Endothelial cell of umbilical vein (primary cell): Measurements from ENCODE around the gene EPHX1. TPM values are rescaled to one million over a fixed set of nuclear protein-coding genes. Genes with fewer than 3 reads are reported as not detected.

ENCODE experiments used
- BruUV-seq: library from RNA; stranded (reverse); fragments of 400-500 nt; replicated peaks from 2 replicates; lab custom pipeline; 2021; lab: Mats Ljungman, UMichigan
- CTCF ChIA-PET: fragments of 300-600, 350-600 bp; sonication (Branson Sonifier 250); formaldehyde crosslinking; loops from one replicate; lab custom pipeline; 2021; ENCODE audit warnings: antibody characterized with exemption, inconsistent platforms; lab: Charles Lee
- POLR2A ChIA-PET: fragments of 300-600, 350-600 bp; sonication (Branson Sonifier 250); formaldehyde crosslinking; loops from one replicate; lab custom pipeline; 2021; ENCODE audit warnings: antibody characterized with exemption, inconsistent platforms; lab: Charles Lee
- DNase-seq: peaks from one replicate; pipeline ENCODE4 v3.0.0-alpha.2; 2011; ENCODE audit warnings: low read depth, low spot score
- FAIRE-seq: peaks from 2 replicates; lab custom pipeline; 2011; peaks lifted over from hg19 to GRCh38; lab: Jason Lieb, UNC
- H2AFZ ChIP-seq: 2 replicates; pipeline ENCODE4 v1.6.0; 2012; ENCODE audit warnings: low read depth, low read length, control low read depth, inconsistent platforms
- H3K27ac ChIP-seq: 2 replicates; pipeline ENCODE4 v1.5.1; 2011; ENCODE audit warnings: low read depth, mild to moderate bottlenecking, control low read depth, low read length, moderate library complexity; ENCODE audit not compliant: insufficient read depth
- H3K27me3 ChIP-seq, 2 experiments: 2 replicates each; pipeline versions ENCODE4 v1.6.0 to v1.6.1; 2011; ENCODE audit warnings: low read length in 2 of 2, mixed read lengths in 1 of 2; ENCODE audit not compliant: control insufficient read depth in 2 of 2, insufficient read depth in 2 of 2
- H3K36me3 ChIP-seq, 2 experiments: 2 replicates in 1 of 2; 3 replicates in 1 of 2; pipeline ENCODE4 v1.5.1; 2011; ENCODE audit warnings: low read length in 2 of 2, mild to moderate bottlenecking in 1 of 2, moderate library complexity in 1 of 2; ENCODE audit not compliant: control insufficient read depth in 2 of 2, insufficient read depth in 2 of 2; ENCODE audit errors: extremely low read depth in 1 of 2
- H3K4me1 ChIP-seq: 3 replicates; pipeline ENCODE4 v1.5.1; 2011; ENCODE audit warnings: mild to moderate bottlenecking, low read length; ENCODE audit not compliant: control insufficient read depth, insufficient read depth; ENCODE audit errors: extremely low read depth
- H3K4me2 ChIP-seq: 2 replicates; pipeline ENCODE4 v1.6.1; 2011; ENCODE audit warnings: low read length, control low read depth, mixed read lengths; ENCODE audit not compliant: insufficient read depth
- H3K4me3 ChIP-seq, 3 experiments: fragments of 200-600 bp in 1 of 3; sonication (generic), shearing (Covaris generic) in 1 of 3; replicated peaks in 1 of 3; 2 replicates each; pipeline ENCODE4 v1.5.1; 2011 to 2016; ENCODE audit warnings: control low read depth in 3 of 3, low read length in 3 of 3, mild to moderate bottlenecking in 2 of 3, inconsistent platforms in 1 of 3, low read depth in 1 of 3, moderate library complexity in 1 of 3; ENCODE audit not compliant: insufficient read depth in 1 of 3
- H3K79me2 ChIP-seq: 2 replicates; pipeline ENCODE4 v1.6.0; 2012; ENCODE audit warnings: low read length, inconsistent platforms; ENCODE audit not compliant: control insufficient read depth, insufficient read depth
- H3K9ac ChIP-seq: replicated peaks from 2 replicates; pipeline ENCODE3; 2011; ENCODE audit warnings: low read length, control low read depth; ENCODE audit not compliant: insufficient read depth; ENCODE audit errors: extremely low read depth
- H3K9me1 ChIP-seq: replicated peaks from 3 replicates; pipeline ENCODE4 v1.6.0; 2011; ENCODE audit warnings: mild to moderate bottlenecking, low read length; ENCODE audit not compliant: control insufficient read depth, insufficient read depth; ENCODE audit errors: extremely low read depth
- H3K9me3 ChIP-seq: replicated peaks from 2 replicates; pipeline ENCODE4 v1.5.1; 2012; ENCODE audit warnings: low read length, inconsistent platforms; ENCODE audit not compliant: control insufficient read depth, insufficient read depth
- H4K20me1 ChIP-seq: replicated peaks from 2 replicates; pipeline ENCODE3; 2011; ENCODE audit warnings: mild to moderate bottlenecking, low read length; ENCODE audit not compliant: control insufficient read depth, insufficient read depth; ENCODE audit errors: extremely low read depth
- CTCF ChIP-seq, 2 donors: IDR thresholded peaks; 1 replicate in 1 of 2; 2 replicates in 1 of 2; pipeline ENCODE4 v1.5.1; 2011; ENCODE audit warnings: low read length in 2 of 2, mild to moderate bottlenecking in 2 of 2, moderate library complexity in 2 of 2, control low read depth in 1 of 2, inconsistent platforms in 1 of 2, low read depth in 1 of 2; ENCODE audit not compliant: insufficient read depth in 1 of 2; ENCODE audit errors: extremely low read depth in 1 of 2
- EZH2 ChIP-seq: IDR thresholded peaks from 2 replicates; pipeline ENCODE4 v1.6.1; 2012; ENCODE audit warnings: borderline replicate concordance, low read depth, mild to moderate bottlenecking, moderate library complexity, low read length, inconsistent platforms; ENCODE audit not compliant: severe bottlenecking
- FOS ChIP-seq: IDR thresholded peaks from 2 replicates; pipeline ENCODE4 v1.6.1; 2011; ENCODE audit warnings: mild to moderate bottlenecking, low read length, moderate library complexity, borderline replicate concordance; ENCODE audit not compliant: insufficient read depth
- GATA2 ChIP-seq: IDR thresholded peaks from 2 replicates; pipeline ENCODE4 v1.7.0; 2011; ENCODE audit warnings: low read depth, mild to moderate bottlenecking, moderate library complexity, mixed read lengths, low read length; ENCODE audit not compliant: insufficient read length, insufficient read depth
- JUN ChIP-seq: IDR thresholded peaks from 2 replicates; pipeline ENCODE4 v1.6.1; 2011; ENCODE audit warnings: borderline replicate concordance, low read depth; ENCODE audit not compliant: insufficient read length, insufficient read depth
- MAX ChIP-seq: IDR thresholded peaks from 2 replicates; pipeline ENCODE4 v1.6.1; 2011; ENCODE audit not compliant: insufficient read depth, insufficient read length
- MYC ChIP-seq: IDR thresholded peaks from one replicate; pipeline ENCODE4 v1.6.1; 2011; ENCODE audit warnings: mild to moderate bottlenecking, low read depth, low read length
- POLR2A ChIP-seq: IDR thresholded peaks from 2 replicates; pipeline ENCODE4 v1.6.1; 2012; ENCODE audit warnings: low read depth, mild to moderate bottlenecking, control low read depth, low read length
- POLR2AphosphoS5 ChIP-seq: IDR thresholded peaks from 2 replicates; pipeline ENCODE4 v1.6.1; 2012; ENCODE audit warnings: low read depth, mild to moderate bottlenecking, control low read depth, low read length, moderate library complexity; ENCODE audit not compliant: insufficient read depth
- dilution Hi-C: fragments of 300-500 bp; cut with MboI; formaldehyde crosslinking; loops from one replicate; pipeline ENCODE4 v1.15.0; 2019; ENCODE audit warnings: low sequenced_read_pairs; ENCODE audit not compliant: extremely low pct_ligation_motif_present
- intact Hi-C: fragments of 100-400 bp; cut with micrococcal nuclease; formaldehyde crosslinking; loops from one replicate; pipeline ENCODE4 v1.10.0; 2022
- polyA plus RNA-seq, 4 experiments: library from polyadenylated mRNA; depleted of rRNA in 3 of 4; stranded (reverse) in 3 of 4; unstranded in 1 of 4; fragments of >200 nt; gene quantifications; 2 replicates each; pipeline versions ENCODE4 v1.2.1 to v1.2.3, GENCODE V29; 2011 to 2012; ENCODE audit warnings: missing spikeins in 1 of 4
- total RNA-seq: library from RNA; stranded (reverse); gene quantifications from 2 replicates; pipeline ENCODE4 v1.2.3, GENCODE V29; 2021

Gene EPHX1
- total and polyA plus RNA-seq, 2 donors (not counting 3 experiments of a cell fraction or from before 2014, with no cell fraction given): 23.7 to 25.2 TPM

- CTCF ChIA-PET: interaction anchor here (0.7 kb wide), 1 partner anchor 22 kb away, joined by 3 read pairs; no protein-coding TSS in a partner anchor
- POLR2A ChIA-PET: no interaction called here
These were observed 58.9 kb downstream of the EPHX1 start for GRCh38 chr1:225868631-225869330.

More at GRCh38 chr1:225868631-225869330, 58.9 kb downstream of the EPHX1 start:
- no peak for FAIRE-seq
- no peak overlapping the region for H2AFZ ChIP-seq
- BruUV-seq: no TSS peak
- no peaks in the 10 kb centered on the region for H3K79me2 ChIP-seq
- H3K4me1 ChIP-seq: peaks cover 12% of the 10 kb centered on the region
- H3K36me3 ChIP-seq: peaks cover 2 to 7% of the 10 kb centered on the region in 2 experiments
- no peaks in the 10 kb centered on the region for H3K9me1 ChIP-seq
- no peaks in the 10 kb centered on the region for H3K27me3 ChIP-seq
- intact Hi-C loops (loop anchor here (5.0 kb wide), 1 partner anchor 109 kb away; no protein-coding TSS in a partner anchor), dilution Hi-C loops (no loop called here)
- TF ChIP-seq CTCF (IDR thresholded peaks at IDR 0.05; ENCODE audit: extremely low read depth in 1 of 2, insufficient read depth in 1 of 2, low read depth in 1 of 2, low read length in 2 of 2) (no peak), EZH2 (no peak), MAX (no peak), POLR2AphosphoS5 (no peak), POLR2A (no peak), FOS (no peak), JUN (no peak), MYC (no peak), GATA2 (no peak)
- DNase-seq: no peak
- no peaks in the 10 kb centered on the region for H4K20me1 ChIP-seq
- H3K9me3 ChIP-seq: no peaks in the 10 kb centered on the region
- H3K4me3 ChIP-seq: no peak overlapping the region
- H3K4me2 ChIP-seq: no peak overlapping the region
- no peak overlapping the region for H3K9ac ChIP-seq
- no peak overlapping the region for H3K27ac ChIP-seq
